Stimulated activated CD8-positive, alpha-beta memory T cell treated with anti-CD3 and anti-CD28 coated beads, Interleukin-12 subunit alpha, Interleukin-12 subunit beta, amount 100 ng/mL, for 24 hours (primary cell): Measurements from ENCODE around the gene GPAM.
"Not testable (repeated sequence)": the region's sequence is repeated elsewhere in the genome, so short reads cannot be mapped to it uniquely, and the experiment has no call there.

Source experiments
- DNase-seq: peaks from one replicate; pipeline ENCODE4 v3.0.0-alpha.2; 2020; ENCODE audit errors: extremely low read depth

Gene GPAM

GRCh38 chr10:112183329-112184051, at the start of gene GPAM:
TSS of gene GPAM (minus strand) at chr10:112183765. CDS start at chr10:112181784, 1,981 bp downstream.
- DNase-seq = peak; percentile 97

GRCh38 chr10:112232670-112233069, 49.1 kb upstream of the GPAM start:
- no peak for DNase-seq

- no peak for DNase-seq
Observed at GRCh38 chr10:112231602-112232400, 48.2 kb upstream of the GPAM start.

GRCh38 chr10:112230325-112230988, 46.9 kb upstream of the GPAM start:
- no peak for DNase-seq

GRCh38 chr10:112229901-112230300, 46.3 kb upstream of the GPAM start:
- no peak for DNase-seq

GRCh38 chr10:112229096-112229495, 45.5 kb upstream of the GPAM start:
- no peak for DNase-seq

- not testable (repeated sequence) for DNase-seq
Observed at GRCh38 chr10:112228366-112229088, 45.0 kb upstream of the GPAM start.

- DNase-seq = no peak
Observed at GRCh38 chr10:112227331-112227987, 43.9 kb upstream of the GPAM start.

GRCh38 chr10:112226439-112227248, 43.1 kb upstream of the GPAM start:
- DNase-seq = no peak

- no peak for DNase-seq
Observed at GRCh38 chr10:112225771-112226438, 42.3 kb upstream of the GPAM start.

- DNase-seq = no peak
Observed at GRCh38 chr10:112224933-112225529, 41.5 kb upstream of the GPAM start.

GRCh38 chr10:112223725-112224124, 40.2 kb upstream of the GPAM start:
- DNase-seq = no peak

- DNase-seq = no peak
Observed at GRCh38 chr10:112222799-112223198, 39.2 kb upstream of the GPAM start.

- DNase-seq = no peak
Observed at GRCh38 chr10:112221545-112221944, 38.0 kb upstream of the GPAM start.

- no peak for DNase-seq
Observed at GRCh38 chr10:112218960-112219359, 35.4 kb upstream of the GPAM start.

GRCh38 chr10:112218036-112218390, 34.4 kb upstream of the GPAM start:
- no peak for DNase-seq

- DNase-seq = no peak
Observed at GRCh38 chr10:112217386-112218035, 33.9 kb upstream of the GPAM start.

- DNase-seq = no peak
Observed at GRCh38 chr10:112216966-112217365, 33.4 kb upstream of the GPAM start.

GRCh38 chr10:112216151-112216550, 32.6 kb upstream of the GPAM start:
- DNase-seq = no peak
